Tibial artery (tissue), 4 donors: ENCODE data around the gene CLK4.
A peak's percentile ranks its signal among the peaks of the same experiment; 100 is the strongest.
"Not testable (repeated sequence)": the region's sequence is repeated elsewhere in the genome, so short reads cannot be mapped to it uniquely, and the experiment has no call there.

Source experiments
- DNase-seq, 2 donors: peaks; one replicate each; pipeline ENCODE4 v3.0.0-alpha.2; 2019
- H3K27ac ChIP-seq, 2 donors: fragments of 200-600 bp; sonication (generic) in 1 of 2; 1 replicate in 1 of 2; 2 replicates in 1 of 2; pipeline ENCODE4 v1.5.1; 2018 to 2019; ENCODE audit warnings: mild to moderate bottlenecking in 1 of 2
- H3K27me3 ChIP-seq, 2 donors: fragments of 200-600 bp; sonication (generic) in 1 of 2; one replicate each; pipeline versions ENCODE4 v1.5.1 to v1.6.0; 2016 to 2019
- H3K36me3 ChIP-seq, 3 donors: fragments of 200-600 bp; sonication (generic) in 2 of 3; one replicate each; pipeline ENCODE4 v1.5.1; 2016 to 2019; ENCODE audit warnings: mild to moderate bottlenecking in 2 of 3
- H3K4me1 ChIP-seq, 4 donors: fragments of 200-600 bp; sonication (generic) in 2 of 4; 1 replicate in 3 of 4; 2 replicates in 1 of 4; pipeline ENCODE4 v1.5.1; 2016 to 2019
- H3K4me3 ChIP-seq, 2 donors: fragments of 200-600 bp; sonication (generic) in 1 of 2; 1 replicate in 1 of 2; 2 replicates in 1 of 2; pipeline ENCODE4 v1.5.1; 2018 to 2019; ENCODE audit warnings: mild to moderate bottlenecking in 2 of 2
- H3K9me3 ChIP-seq, 3 donors: fragments of 200-600 bp; sonication (generic) in 1 of 3; one replicate each; pipeline ENCODE4 v1.5.1; 2016 to 2019
- CTCF ChIP-seq, 2 experiments: fragments of 200-600 bp in 1 of 2; fragments of 450-650 bp in 1 of 2; IDR thresholded peaks; one replicate each; pipeline ENCODE4 v1.5.1; 2017 to 2019; ENCODE audit warnings: antibody characterized with exemption in 2 of 2, mild to moderate bottlenecking in 1 of 2, moderate library complexity in 1 of 2
- intact Hi-C: fragments of 100-400 bp; cut with DNase I; formaldehyde crosslinking; loops from one replicate; pipeline ENCODE4 v1.15.0; 2023; ENCODE audit warnings: low total_unique reads

CLK4 gene

DNA sequence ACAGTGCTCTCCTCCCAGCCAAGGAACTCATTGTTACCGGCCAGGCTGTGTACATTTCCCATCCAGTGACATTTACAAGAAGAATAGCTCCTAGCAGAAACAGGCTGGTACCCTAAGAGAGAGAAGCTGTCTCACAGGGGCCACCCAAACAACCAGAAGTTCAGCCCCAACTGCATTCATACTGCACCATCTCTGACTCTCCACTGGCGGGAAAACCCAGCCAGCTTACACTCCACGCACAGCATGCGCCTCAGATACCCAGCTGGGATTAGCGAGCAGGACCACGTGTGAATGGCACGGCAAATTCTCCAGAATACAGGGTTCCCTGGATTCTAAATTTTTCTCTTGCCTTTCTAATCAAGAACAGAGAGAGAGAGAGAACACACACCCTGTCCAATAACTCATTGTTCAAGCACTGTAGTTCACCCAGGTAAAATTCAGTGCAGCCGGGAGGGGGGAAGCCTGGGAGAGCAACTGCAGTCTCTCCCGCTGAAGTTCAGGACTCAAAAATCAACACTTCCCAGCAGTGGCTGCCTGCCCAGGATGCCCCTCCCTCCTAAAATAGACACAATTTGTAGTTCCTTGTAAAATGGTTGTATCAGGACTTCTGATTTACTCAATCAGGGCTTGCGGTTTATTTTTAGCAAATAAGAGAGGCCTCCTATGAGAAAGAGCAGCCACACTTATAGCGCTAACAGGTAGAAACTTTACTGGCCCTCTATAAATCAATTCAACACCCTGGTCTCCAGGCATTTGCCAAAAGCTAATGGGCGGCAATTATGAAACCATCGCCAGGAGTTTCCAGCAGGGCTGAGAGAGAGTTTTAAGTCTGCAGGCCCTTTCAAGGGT, 38.9 kb downstream of the CLK4 start:
- Histone ChIP-seq H3K4me3 (no peak overlapping the region), H3K36me3 (no peaks in the 10 kb centered on the region), H3K9me3 (no peaks in the 10 kb centered on the region), H3K4me1 (peaks cover 0 to 26% (median 19%) of the 10 kb centered on the region in 4 donors), H3K27me3 (peaks cover 0 to 29% of the 10 kb centered on the region in 2 donors), H3K27ac (no peak overlapping the region)
- TF ChIP-seq CTCF (IDR thresholded peaks at IDR 0.05): no peak
- intact Hi-C loops: loop anchor here (10.0 kb wide), 1 partner anchor 313 kb away; no protein-coding TSS in a partner anchor
- DNase-seq: no peak

GRCh38 chr5:178586396-178586795, 40.5 kb downstream of the CLK4 start:
- Histone ChIP-seq H3K27me3 (peaks cover 0 to 32% of the 10 kb centered on the region in 2 donors), H3K27ac (no peak overlapping the region), H3K4me1 (peaks cover 0 to 23% (median 19%) of the 10 kb centered on the region in 4 donors), H3K9me3 (no peaks in the 10 kb centered on the region), H3K36me3 (no peaks in the 10 kb centered on the region), H3K4me3 (no peak overlapping the region)
- DNase-seq: no peak
- intact Hi-C loops: loop anchor here (10.0 kb wide), 1 partner anchor 312 kb away; no protein-coding TSS in a partner anchor
- TF ChIP-seq CTCF (IDR thresholded peaks at IDR 0.05): no peak

DNA sequence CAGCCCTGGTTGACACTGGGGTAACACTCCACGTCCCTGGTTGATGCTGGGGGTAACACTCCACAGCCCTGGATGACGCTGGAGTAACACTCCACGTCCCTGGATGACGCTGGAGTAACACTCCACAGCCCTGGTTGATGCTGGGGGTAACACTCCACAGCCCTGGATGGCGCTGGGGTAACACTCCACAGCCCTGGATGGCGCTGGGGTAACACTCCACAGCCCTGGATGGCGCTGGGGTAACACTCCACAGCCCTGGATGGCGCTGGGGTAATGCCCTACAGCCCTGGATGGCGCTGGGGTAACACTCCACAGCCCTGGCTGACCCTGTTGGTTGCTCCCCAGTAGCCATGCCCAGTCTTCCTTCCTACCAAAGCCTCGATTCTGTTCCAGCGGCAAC, 41.4 kb downstream of the CLK4 start:
- H3K9me3 ChIP-seq, H3K36me3 ChIP-seq, H3K4me3 ChIP-seq, H3K27ac ChIP-seq: not testable (repeated sequence)
- intact Hi-C loops: loop anchor here (10.0 kb wide), 1 partner anchor 311 kb away; no protein-coding TSS in a partner anchor
- H3K27me3 ChIP-seq: peaks cover 0 to 32% of the 10 kb centered on the region in 2 donors
- H3K4me1 ChIP-seq: peaks cover 0 to 13% (median 10%) of the 10 kb centered on the region in 4 donors
- DNase-seq: peak in 1 of 2 donors; percentile 40

GRCh38 chr5:178583279-178583678, 43.6 kb downstream of the CLK4 start:
- H3K27ac ChIP-seq: no peak overlapping the region
- peaks cover 0 to 28% of the 10 kb centered on the region in 2 donors for H3K27me3 ChIP-seq
- H3K4me1 ChIP-seq: no peaks in the 10 kb centered on the region
- H3K9me3 ChIP-seq: no peaks in the 10 kb centered on the region
- intact Hi-C loops: loop anchor here (10.0 kb wide), 1 partner anchor 308 kb away; no protein-coding TSS in a partner anchor
- no peak for DNase-seq
- TF ChIP-seq CTCF (IDR thresholded peaks at IDR 0.05): no peak
- no peaks in the 10 kb centered on the region for H3K36me3 ChIP-seq
- H3K4me3 ChIP-seq: no peak overlapping the region

DNA sequence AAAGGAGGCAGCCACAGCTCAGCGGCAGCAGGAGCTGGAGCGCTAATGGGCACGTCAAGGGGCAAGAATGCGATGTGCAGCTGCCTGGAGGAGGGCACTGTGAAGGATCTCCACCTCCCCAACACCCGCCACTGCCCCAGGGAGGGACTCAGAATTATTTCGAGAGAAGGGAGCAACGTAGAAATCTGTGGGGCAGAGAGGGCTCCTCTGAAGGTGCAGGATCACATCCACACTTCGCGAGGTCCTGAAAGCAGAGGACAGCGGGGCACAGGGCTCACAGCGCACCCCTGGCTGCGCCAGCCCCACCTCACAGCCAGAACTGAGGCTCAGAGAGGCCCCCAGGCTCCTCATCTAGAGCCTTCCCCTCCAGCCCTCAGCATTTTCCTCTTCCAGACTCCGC, 44.6 kb downstream of the CLK4 start:
- no peaks in the 10 kb centered on the region for H3K36me3 ChIP-seq
- DNase-seq: no peak
- H3K4me1 ChIP-seq: peaks cover 0 to under 1% (median 0%) of the 10 kb centered on the region in 4 donors
- no peak for TF ChIP-seq CTCF (IDR thresholded peaks at IDR 0.05)
- peaks cover 0 to 33% of the 10 kb centered on the region in 2 donors for H3K27me3 ChIP-seq
- H3K9me3 ChIP-seq: no peaks in the 10 kb centered on the region
- H3K4me3 ChIP-seq: no peak overlapping the region
- intact Hi-C loops: loop anchor here (10.0 kb wide), 1 partner anchor 307 kb away; no protein-coding TSS in a partner anchor
- H3K27ac ChIP-seq: no peak overlapping the region

DNA sequence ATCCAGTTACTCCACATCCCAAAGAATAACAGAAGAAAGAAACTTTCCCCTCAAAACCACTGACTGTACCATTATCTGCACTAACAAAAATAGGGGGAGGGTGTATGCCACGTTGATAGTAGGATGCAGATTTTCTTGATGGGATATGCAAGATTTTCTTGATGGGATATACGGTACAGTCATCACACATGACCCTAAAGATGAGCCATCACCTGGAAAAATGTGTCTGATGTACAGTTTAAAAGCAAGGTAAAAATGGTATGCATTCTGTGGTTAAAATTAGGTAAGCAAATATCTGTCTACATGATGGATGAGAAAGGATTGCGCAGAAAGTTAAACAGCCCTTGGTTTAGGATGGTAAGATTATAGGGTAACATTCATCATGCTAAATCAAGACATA, 45.2 kb downstream of the CLK4 start:
- Histone ChIP-seq H3K9me3 (no peaks in the 10 kb centered on the region), H3K27me3 (peaks cover 0 to 38% of the 10 kb centered on the region in 2 donors), H3K36me3 (no peaks in the 10 kb centered on the region), H3K4me1 (peaks cover 0 to 7% (median 2%) of the 10 kb centered on the region in 4 donors), H3K27ac (no peak overlapping the region), H3K4me3 (no peak overlapping the region)
- no peak for DNase-seq
- intact Hi-C loops: loop anchor here (10.0 kb wide), 1 partner anchor 307 kb away; no protein-coding TSS in a partner anchor
- no peak for TF ChIP-seq CTCF (IDR thresholded peaks at IDR 0.05)
